Stimulated activated CD8-positive, alpha-beta memory T cell treated with anti-CD3 and anti-CD28 coated beads, Interleukin-2, amount 100 ng/mL, for 1 hour (primary cell): ENCODE results near the gene ZNF283.
"Not testable (repeated sequence)": the region's sequence is repeated elsewhere in the genome, so short reads cannot be mapped to it uniquely, and the experiment has no call there.

Experiments
- DNase-seq, 2 donors: peaks; one replicate each; pipeline ENCODE4 v3.0.0-alpha.2; 2020; ENCODE audit warnings: low read depth in 2 of 2

Gene ZNF283

GRCh38 chr19:43799502-43800142, 27.5 kb upstream of the ZNF283 start:
- no peak for DNase-seq

GRCh38 chr19:43802216-43802951, 24.7 kb upstream of the ZNF283 start, which contains the start of gene LYPD5:
Gene LYPD5 (minus strand): TSS chr19:43802447. CDS start chr19:43802380, 67 bp downstream.
- DNase-seq = no peak

GRCh38 chr19:43804432-43804831, 22.7 kb upstream of the ZNF283 start:
- no peak for DNase-seq

- not testable (repeated sequence) for DNase-seq
Measured at GRCh38 chr19:43806401-43806800, 20.7 kb upstream of the ZNF283 start.

- no peak for DNase-seq
Measured at GRCh38 chr19:43806848-43807247, 20.3 kb upstream of the ZNF283 start.

GRCh38 chr19:43807651-43808050, 19.5 kb upstream of the ZNF283 start:
- no peak for DNase-seq

GRCh38 chr19:43809762-43810696, 17.1 kb upstream of the ZNF283 start:
- no peak for DNase-seq

GRCh38 chr19:43811837-43812236, 15.3 kb upstream of the ZNF283 start:
- no peak for DNase-seq

- no peak for DNase-seq
Measured at GRCh38 chr19:43812259-43812658, 14.9 kb upstream of the ZNF283 start.

GRCh38 chr19:43812688-43813087, 14.4 kb upstream of the ZNF283 start:
- DNase-seq = no peak

- no peak for DNase-seq
Measured at GRCh38 chr19:43814663-43815352, 12.3 kb upstream of the ZNF283 start.

- not testable (repeated sequence) for DNase-seq
Measured at GRCh38 chr19:43817454-43817853, 9.7 kb upstream of the ZNF283 start.

- no peak for DNase-seq
Measured at GRCh38 chr19:43818500-43818899, 8.6 kb upstream of the ZNF283 start.

- no peak for DNase-seq
Measured at GRCh38 chr19:43820098-43820883, 6.8 kb upstream of the ZNF283 start.

- DNase-seq = no peak
Measured at GRCh38 chr19:43820884-43821215, 6.3 kb upstream of the ZNF283 start.

- DNase-seq = not testable (repeated sequence)
Measured at GRCh38 chr19:43823856-43824255, 3.3 kb upstream of the ZNF283 start.

GRCh38 chr19:43824572-43824971, 2.5 kb upstream of the ZNF283 start:
- not testable (repeated sequence) for DNase-seq

- no peak for DNase-seq
Measured at GRCh38 chr19:43839139-43839538, 12.0 kb downstream of the ZNF283 start.

GRCh38 chr19:43842007-43842406, 14.9 kb downstream of the ZNF283 start:
- no peak for DNase-seq

GRCh38 chr19:43847246-43847645, 20.1 kb downstream of the ZNF283 start:
- DNase-seq = no peak

- no peak for DNase-seq
Measured at GRCh38 chr19:43847884-43848283, 20.8 kb downstream of the ZNF283 start.
